Liver (tissue), 3 donors: ENCODE results near the gene TUSC2.

Source experiments
- EGR1 ChIP-seq, 2 donors: IDR thresholded peaks; 2 replicates each; pipeline ENCODE4 v1.6.1; 2016 to 2018; ENCODE audit warnings: antibody characterized with exemption in 2 of 2, low read depth in 2 of 2
- JUND ChIP-seq, 2 donors: IDR thresholded peaks; 2 replicates each; pipeline ENCODE4 v1.6.1; 2016; ENCODE audit warnings: antibody characterized with exemption in 2 of 2
- RAD21 ChIP-seq, 2 donors: IDR thresholded peaks; 2 replicates each; pipeline ENCODE4 v1.6.1; 2016; ENCODE audit warnings: antibody characterized with exemption in 2 of 2, mild to moderate bottlenecking in 2 of 2
- SP1 ChIP-seq: IDR thresholded peaks from 2 replicates; pipeline ENCODE4 v1.6.1; 2018; ENCODE audit warnings: antibody characterized with exemption, mild to moderate bottlenecking
- TAF1 ChIP-seq: conservative IDR thresholded peaks from 2 replicates; pipeline ENCODE4 v1.6.1; 2016; ENCODE audit warnings: antibody characterized with exemption, mild to moderate bottlenecking
- YY1 ChIP-seq: IDR thresholded peaks from 2 replicates; pipeline ENCODE4 v1.6.1; 2016; ENCODE audit warnings: antibody characterized with exemption, mild to moderate bottlenecking
- TF ChIP-seq, protein P1 (sequence below): IDR thresholded peaks from 2 replicates; pipeline ENCODE4 v1.6.1; 2016; ENCODE audit warnings: antibody characterized with exemption
- TF ChIP-seq, protein P2 (sequence below): fragments of 150-350 bp; IDR thresholded peaks from 2 replicates; pipeline ENCODE4 v1.5.1; 2017; ENCODE audit warnings: improper control_type of control experiment, low read depth, low read length; ENCODE audit not compliant: missing input control
- TF ChIP-seq, protein P3 (sequence below): IDR thresholded peaks from 2 replicates; pipeline ENCODE4 v1.6.1; 2016; ENCODE audit warnings: antibody characterized with exemption, mild to moderate bottlenecking
- donor health status: healthy.
- donor health status: healthy.

DNA sequence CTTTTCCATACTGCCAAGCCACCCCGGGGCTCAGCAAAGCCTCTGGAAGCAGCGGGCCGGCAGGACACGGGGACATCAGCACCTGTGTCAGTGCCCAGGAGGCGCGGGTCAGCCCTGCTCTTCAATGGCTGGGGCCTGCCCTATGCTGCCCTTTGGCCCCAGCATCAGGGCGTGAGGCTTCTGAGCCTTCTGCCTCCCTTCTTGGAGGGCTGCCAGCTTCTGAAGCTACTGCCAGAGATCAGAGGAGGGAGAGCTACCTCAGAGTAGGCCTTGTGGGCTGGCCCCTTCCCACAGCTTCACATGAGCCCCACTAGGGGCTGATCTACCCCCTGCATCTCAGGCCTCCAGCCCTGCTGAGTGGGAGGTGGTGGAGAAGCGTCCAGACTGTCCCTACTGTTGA lies 44.3 kb upstream of the TUSC2 start:
- TF ChIP-seq, protein P1, sequence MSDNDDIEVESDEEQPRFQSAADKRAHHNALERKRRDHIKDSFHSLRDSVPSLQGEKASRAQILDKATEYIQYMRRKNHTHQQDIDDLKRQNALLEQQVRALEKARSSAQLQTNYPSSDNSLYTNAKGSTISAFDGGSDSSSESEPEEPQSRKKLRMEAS = no peak
- TF ChIP-seq, protein P2, sequence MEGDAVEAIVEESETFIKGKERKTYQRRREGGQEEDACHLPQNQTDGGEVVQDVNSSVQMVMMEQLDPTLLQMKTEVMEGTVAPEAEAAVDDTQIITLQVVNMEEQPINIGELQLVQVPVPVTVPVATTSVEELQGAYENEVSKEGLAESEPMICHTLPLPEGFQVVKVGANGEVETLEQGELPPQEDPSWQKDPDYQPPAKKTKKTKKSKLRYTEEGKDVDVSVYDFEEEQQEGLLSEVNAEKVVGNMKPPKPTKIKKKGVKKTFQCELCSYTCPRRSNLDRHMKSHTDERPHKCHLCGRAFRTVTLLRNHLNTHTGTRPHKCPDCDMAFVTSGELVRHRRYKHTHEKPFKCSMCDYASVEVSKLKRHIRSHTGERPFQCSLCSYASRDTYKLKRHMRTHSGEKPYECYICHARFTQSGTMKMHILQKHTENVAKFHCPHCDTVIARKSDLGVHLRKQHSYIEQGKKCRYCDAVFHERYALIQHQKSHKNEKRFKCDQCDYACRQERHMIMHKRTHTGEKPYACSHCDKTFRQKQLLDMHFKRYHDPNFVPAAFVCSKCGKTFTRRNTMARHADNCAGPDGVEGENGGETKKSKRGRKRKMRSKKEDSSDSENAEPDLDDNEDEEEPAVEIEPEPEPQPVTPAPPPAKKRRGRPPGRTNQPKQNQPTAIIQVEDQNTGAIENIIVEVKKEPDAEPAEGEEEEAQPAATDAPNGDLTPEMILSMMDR = no peak
- TF ChIP-seq YY1 = no peak
- TF ChIP-seq TAF1 = no peak
- TF ChIP-seq SP1 = no peak
- TF ChIP-seq JUND (IDR thresholded peaks at IDR 0.05) = no peak
- TF ChIP-seq, protein P3, sequence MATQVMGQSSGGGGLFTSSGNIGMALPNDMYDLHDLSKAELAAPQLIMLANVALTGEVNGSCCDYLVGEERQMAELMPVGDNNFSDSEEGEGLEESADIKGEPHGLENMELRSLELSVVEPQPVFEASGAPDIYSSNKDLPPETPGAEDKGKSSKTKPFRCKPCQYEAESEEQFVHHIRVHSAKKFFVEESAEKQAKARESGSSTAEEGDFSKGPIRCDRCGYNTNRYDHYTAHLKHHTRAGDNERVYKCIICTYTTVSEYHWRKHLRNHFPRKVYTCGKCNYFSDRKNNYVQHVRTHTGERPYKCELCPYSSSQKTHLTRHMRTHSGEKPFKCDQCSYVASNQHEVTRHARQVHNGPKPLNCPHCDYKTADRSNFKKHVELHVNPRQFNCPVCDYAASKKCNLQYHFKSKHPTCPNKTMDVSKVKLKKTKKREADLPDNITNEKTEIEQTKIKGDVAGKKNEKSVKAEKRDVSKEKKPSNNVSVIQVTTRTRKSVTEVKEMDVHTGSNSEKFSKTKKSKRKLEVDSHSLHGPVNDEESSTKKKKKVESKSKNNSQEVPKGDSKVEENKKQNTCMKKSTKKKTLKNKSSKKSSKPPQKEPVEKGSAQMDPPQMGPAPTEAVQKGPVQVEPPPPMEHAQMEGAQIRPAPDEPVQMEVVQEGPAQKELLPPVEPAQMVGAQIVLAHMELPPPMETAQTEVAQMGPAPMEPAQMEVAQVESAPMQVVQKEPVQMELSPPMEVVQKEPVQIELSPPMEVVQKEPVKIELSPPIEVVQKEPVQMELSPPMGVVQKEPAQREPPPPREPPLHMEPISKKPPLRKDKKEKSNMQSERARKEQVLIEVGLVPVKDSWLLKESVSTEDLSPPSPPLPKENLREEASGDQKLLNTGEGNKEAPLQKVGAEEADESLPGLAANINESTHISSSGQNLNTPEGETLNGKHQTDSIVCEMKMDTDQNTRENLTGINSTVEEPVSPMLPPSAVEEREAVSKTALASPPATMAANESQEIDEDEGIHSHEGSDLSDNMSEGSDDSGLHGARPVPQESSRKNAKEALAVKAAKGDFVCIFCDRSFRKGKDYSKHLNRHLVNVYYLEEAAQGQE = no peak
- TF ChIP-seq EGR1 (IDR thresholded peaks at IDR 0.05; ENCODE audit: low read depth in 2 of 2) = no peak
- TF ChIP-seq RAD21 (IDR thresholded peaks at IDR 0.05) = no peak
